Fibroblast of lung (primary cell): Measurements from ENCODE around the gene TXNDC11.

ENCODE experiments used
- EZH2 ChIP-seq: IDR thresholded peaks from 2 replicates; pipeline ENCODE4 v1.5.1; 2012; ENCODE audit warnings: low read length, control low read depth, mild to moderate bottlenecking; ENCODE audit errors: missing control alignments
- TF ChIP-seq, protein P1 (sequence below), 2 donors: IDR thresholded peaks in 1 of 2; conservative IDR thresholded peaks in 1 of 2; 1 replicate in 1 of 2; 2 replicates in 1 of 2; pipeline ENCODE4 v1.5.1; 2011 to 2012; ENCODE audit warnings: low read length in 2 of 2, control low read depth in 1 of 2, inconsistent platforms in 1 of 2, low read depth in 1 of 2, mild to moderate bottlenecking in 1 of 2

DNA sequence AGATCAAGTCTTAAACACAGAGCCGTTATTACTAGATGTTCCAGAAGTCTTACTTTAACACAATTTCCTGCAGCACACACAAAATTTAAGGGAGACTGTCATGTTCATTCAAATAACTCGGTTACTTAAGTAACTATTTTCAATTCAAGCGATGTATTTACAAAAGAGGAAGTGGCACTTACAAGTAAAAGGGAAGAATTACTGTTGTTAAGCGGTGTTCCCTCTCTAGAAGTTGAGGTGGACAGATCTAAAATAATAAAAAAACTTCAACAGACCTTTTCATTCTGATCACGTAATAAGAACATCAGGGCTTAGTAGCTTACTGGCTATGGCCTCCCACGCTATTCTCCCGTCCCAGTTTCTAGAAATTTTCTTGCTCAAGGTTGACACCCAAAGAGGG lies 26.2 kb upstream of the TXNDC11 start:
- TF ChIP-seq EZH2 = no peak
- TF ChIP-seq, protein P1, sequence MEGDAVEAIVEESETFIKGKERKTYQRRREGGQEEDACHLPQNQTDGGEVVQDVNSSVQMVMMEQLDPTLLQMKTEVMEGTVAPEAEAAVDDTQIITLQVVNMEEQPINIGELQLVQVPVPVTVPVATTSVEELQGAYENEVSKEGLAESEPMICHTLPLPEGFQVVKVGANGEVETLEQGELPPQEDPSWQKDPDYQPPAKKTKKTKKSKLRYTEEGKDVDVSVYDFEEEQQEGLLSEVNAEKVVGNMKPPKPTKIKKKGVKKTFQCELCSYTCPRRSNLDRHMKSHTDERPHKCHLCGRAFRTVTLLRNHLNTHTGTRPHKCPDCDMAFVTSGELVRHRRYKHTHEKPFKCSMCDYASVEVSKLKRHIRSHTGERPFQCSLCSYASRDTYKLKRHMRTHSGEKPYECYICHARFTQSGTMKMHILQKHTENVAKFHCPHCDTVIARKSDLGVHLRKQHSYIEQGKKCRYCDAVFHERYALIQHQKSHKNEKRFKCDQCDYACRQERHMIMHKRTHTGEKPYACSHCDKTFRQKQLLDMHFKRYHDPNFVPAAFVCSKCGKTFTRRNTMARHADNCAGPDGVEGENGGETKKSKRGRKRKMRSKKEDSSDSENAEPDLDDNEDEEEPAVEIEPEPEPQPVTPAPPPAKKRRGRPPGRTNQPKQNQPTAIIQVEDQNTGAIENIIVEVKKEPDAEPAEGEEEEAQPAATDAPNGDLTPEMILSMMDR (conservative IDR thresholded peaks at IDR 0.05 in 1 of 2, IDR thresholded peaks at IDR 0.05 in 1 of 2; ENCODE audit: low read depth in 1 of 2, low read length in 2 of 2) = no peak
